AML-193 (cell line): ENCODE data around the gene ARF1.
A peak's percentile ranks its signal among the peaks of the same experiment; 100 is the strongest.
"Not testable (repeated sequence)": the region's sequence is repeated elsewhere in the genome, so short reads cannot be mapped to it uniquely, and the experiment has no call there.

Experiments used
- DNase-seq, 2 experiments: peaks; one replicate each; lab custom pipeline; 2025; lab: John Stamatoyannopoulos, UW

Gene ARF1

DNA sequence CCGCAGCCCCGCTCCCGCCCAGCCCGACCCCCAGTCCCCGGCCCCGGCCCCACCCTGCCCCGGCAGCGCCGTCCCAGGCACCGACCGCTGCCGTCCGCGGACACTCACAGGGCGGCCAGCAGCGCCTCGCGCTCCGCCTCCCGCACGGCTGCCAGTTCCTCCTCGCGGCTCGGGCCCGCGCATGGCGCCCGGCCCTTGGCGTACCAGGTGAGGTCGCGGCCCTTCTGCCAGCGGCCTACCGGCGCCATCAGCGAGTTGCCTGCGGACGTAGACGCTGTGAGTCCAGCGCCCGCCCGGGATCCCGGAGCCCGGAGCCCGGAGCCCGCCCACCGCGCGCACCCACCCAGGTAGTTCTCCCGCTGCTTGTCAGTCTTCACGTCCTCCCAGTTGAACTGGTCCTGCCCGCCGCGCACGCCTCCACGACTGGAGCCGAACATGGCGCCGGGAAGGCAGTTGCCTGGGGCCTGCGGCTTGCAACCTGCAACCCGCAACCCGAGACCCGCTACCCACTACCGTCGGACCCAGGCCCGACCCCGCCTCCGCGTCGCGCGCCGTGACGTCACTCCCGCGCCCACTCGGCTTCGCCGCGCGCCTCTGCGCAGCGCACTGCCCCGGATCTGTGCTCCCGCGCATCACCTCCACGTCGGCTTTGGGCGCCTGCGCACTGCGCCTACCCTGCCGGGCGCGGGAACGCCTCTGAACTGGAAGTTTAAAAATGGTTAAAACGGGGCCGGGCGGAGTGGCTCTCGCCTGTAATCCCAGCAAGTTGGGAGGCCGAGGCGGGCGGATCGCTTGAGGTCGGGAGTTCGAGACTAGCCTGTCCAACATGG lies 20.5 kb downstream of the ARF1 start, which contains the start of gene C1orf35:
Gene C1orf35 (minus strand): TSS at position 535 of the 830 bp plus-strand sequence. CDS start 98 bp downstream, at position 437.
- DNase-seq = peak; percentile 75 to 89

DNA sequence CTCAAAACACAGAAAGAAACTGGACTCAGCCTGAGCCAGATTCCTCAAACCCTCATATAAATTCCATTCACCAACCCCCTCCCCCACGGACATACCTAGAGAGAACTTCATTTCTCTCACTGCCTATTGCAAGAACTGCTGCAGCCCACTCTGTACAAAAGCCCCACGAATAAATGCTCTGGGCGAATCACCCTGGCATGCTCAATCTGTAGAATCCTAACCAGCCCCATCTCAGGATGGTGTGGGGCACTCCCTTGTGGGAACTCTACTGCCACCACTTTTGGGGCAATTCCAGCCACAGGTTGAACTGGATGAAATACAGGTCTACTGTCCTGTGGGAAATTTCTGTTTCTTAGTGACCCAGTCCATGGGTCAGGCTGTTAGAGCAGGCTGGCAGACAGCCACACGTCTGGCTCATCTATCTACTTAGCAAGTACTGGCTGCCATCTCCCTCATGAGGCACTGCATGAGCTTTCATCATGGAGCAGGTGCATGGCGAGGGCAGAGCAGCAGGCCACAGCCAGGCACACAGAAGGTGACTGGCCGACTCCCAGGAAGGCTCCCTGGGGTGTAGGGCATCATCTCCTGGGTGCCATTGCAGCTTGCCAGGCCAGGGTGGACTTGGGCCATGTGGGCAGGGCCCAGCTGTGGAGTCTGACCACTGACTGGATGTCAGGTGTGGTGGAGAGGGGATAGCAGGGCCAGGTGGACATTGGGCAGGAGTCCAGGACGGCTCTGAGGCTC lies 22.2 kb downstream of the ARF1 start:
- DNase-seq = no peak

DNA sequence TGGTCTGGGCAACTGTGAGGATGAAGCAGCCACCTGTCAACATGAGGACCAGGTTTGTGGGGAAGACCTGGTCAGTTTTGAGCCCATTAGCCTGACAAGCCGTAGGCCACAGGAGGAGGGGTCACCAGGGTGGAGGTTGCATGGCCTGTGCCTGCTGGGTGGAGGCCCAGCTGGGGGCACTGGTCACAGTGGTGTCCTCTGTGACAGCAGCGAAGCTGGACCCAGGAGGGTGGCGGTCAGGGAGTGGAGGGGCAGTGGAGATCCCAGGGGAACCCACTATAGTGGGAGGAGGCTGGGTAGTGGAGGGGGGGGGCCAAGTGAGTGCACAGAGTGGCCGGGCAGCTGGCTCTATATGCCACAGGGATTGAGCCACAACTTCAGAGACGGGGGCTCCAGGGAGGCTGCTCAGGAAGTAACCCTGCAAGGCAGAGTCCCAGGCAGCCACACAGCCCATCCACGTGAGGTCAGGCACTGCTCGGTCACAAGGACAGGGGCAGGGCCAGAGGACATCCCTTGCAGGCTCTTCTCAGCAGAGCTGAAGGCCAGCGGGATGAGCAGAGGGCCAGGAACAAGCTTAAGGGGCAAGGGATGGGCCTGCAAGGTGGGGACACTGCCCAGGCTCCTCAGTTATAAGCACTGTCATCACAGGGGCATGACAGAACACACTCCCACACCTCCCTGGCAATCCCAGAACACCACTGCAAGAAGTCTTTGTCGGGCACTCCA lies 22.9 kb downstream of the ARF1 start:
- no peak for DNase-seq

DNA sequence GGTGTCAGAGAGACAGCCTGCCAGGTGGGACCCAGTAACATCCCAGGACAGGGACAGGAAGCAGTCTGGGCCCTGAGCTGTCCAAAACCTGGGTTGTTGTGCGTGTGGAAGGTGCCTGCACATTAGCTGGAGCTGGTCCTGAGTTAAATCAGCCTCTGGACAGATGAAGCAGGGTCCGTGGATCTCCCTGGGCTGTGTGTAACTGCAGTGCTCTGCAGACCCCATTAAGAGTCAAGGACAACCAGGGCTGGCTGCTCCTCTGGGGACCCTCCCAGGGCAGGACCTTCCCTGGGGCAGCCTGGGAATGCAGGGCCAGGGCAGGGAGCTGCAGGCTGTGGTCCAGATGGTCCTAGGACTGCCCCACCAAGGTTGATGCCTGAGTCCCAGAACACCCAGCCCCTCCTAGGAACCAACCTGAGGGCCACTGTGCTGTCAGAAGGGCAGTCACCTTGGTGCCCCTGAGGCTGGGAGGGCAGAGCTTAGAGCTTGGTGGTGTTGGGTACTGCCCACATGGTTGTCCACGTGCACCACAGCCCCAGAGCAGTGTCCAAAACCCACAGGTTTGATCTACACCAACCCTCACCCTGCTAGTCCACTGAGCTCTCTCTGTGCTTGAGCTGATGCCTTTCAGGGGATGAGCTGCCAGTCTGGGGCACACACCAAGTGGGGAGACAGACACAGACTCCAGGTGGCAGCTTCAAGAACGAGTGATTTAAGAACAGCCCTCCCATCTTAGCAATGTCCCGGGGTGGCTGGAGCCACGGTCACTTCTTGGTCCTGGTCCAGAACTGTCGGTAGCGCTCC lies 23.7 kb downstream of the ARF1 start:
- no peak for DNase-seq

DNA sequence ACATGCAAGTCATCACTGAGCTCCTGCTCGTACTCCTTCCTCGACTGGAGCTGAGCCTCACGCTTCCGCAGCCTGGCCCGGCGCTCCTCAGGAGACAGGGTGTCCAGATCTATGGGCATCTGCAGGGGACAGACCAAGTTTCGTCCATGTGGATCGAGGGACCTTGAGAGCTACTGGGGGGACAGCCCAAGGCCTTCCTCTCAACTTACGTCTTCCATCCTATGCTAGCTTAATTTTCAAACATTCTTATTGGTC lies 24.2 kb downstream of the ARF1 start:
- DNase-seq = no peak

DNA sequence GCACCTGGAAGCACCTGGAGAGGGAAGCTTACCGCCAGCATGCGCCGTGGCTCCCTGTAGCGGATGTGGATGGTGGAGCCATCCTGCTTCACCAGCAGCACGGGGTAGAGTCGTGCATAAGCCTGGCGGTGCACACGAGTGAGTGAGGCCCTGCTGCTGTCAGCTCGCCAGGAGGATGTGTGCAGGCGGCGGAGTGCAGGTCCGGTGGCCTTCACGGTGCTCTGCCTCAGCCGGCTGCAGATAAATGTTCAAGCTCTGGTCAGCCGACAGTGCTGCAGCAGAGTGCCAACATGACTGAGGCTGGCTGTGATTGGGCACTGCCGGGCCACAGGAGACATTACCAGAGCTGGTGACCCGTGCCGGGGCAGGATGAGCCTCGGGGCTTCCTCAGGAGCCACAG lies 25.1 kb downstream of the ARF1 start:
- no peak for DNase-seq

DNA sequence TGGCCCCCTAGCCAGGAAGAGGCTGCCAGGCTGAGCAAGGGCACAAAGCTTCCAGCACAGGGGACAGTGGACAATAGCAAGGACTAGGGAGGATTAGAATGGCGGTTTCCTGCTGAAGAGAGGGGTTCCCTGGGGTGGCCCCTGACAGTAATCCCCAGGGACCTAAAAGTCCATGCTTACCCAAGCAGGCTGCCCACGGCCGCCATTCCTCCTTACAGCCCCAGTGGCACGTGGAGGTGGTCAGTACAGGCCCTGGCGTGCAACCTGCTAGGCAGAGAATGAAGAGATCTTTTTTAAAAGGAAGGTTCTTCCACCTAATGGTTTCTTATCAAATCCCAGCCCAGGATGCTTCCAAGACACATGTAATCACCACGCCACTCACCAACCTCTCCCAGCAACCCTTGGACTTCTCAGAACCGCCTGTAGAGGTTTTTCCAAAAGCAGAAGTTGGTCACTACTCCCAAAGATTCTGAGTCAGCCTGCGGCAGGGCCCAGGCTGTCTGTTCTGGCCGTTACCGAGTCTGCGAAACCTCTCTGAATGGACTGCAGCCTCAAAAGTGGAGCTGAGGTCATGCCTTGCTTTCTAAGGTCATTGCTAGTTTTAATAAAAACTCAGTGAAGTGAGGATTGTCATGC lies 25.7 kb downstream of the ARF1 start:
- peak in 1 of 2 experiments; percentile 2 for DNase-seq

DNA sequence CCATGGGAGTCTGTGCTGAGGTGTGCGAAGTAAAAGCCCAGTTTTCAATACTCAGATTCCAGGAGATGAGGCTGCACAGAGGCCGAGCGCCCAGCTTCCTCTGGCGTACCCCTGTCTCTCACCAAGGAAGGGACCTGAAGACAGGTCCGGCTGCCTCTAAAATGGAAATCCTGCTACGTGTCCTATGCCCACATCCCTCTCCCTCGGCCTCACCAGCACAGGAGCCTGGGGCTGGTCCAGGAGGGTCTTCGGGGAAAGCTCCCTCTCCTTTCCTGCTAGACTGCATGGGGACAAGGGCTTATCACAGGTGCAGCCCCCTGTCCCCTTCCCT lies 26.2 kb downstream of the ARF1 start:
- no peak for DNase-seq

DNA sequence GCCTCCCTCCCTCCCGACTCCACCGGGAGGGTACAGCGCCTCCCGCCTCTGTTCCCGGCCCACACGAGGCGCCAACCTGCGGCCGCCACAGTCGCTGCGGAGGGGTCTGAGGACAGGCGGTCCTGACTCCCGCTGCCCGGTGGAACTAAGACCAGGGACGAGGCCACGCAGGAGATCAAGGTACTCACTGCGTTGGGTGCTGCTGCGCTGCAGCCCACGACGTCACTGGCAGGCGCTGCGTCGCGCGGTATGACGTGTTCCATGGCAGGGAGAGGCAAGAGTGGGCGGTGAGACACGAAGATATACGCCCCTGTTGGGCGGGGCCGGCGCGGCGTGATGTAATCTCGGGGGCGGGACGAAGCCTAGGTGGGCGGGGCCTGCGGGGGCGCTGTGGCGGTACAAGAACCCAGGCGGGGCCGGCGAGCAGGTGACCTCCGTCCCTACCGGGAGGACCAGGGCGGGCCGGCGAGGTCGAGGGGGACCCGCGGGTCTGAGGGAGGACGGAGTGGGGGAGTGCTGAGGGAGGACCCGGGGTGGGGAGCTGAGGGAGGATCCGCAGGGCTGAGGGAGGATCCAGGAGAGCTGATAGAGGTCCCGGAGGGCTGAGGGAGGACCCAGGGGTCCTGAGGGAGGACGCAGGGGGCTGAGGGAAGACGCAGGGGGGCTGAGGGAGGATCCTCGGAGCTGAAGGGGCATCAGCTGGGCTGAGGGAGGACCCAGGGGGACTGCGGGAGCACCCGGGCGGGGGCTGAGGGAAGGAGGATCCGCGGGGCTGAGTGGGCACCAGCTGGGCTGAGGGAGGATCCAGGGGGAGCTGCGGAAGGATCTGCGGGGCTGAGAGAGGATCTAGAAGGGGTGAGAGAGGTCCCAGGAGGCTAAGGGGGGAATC lies 26.8 kb downstream of the ARF1 start, which contains the start of gene MRPL55:
Gene MRPL55 (minus strand): TSS at position 227 of the 889 bp plus-strand sequence. CDS start 1,039 bp downstream, outside the sequence.
- peak; percentile 89 to 90 for DNase-seq

DNA sequence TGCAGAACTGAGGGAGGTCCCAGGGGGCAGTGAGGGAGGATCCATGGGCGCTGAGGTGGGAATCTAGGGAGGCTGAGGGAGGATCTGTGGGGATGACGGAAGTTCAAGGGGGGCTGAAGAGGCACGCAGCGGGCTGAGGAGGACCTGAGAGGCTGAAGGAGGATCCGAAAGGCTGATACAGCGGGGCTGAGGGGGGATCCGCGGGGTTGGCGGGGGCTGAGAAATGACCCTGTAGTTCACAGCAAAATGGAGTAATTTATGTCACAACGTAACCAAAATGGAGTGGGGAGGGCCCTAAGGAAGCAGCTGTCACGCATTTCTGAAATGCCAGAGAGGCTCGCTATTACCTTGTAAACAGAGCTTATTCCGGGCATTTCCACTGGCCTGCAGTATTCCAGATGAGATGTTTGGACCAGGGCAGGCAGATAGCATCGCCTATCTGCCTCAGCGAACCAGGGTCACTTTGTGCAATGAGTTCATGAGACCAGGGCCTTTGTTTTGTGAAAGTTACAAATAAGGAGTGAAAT lies 27.5 kb downstream of the ARF1 start:
- no peak for DNase-seq

DNA sequence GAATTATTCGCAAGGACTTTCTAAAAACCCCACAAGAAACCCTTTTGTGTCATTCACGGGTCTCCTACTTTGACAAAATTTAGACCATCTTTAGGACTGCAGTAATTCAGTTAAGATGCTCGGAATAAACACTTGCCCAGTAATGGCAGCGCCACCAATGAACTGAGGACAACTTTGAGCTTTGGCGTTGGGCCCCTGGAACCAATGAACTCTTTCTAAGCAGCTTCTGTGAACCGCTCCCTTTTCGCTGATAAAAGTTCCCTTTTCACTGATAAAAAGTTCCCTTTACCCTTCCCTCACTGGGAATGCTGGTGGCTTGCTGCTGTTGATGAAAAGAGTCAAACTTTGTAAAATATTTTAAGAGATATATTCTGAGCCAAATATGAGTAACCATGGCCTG lies 28.0 kb downstream of the ARF1 start:
- no peak for DNase-seq

DNA sequence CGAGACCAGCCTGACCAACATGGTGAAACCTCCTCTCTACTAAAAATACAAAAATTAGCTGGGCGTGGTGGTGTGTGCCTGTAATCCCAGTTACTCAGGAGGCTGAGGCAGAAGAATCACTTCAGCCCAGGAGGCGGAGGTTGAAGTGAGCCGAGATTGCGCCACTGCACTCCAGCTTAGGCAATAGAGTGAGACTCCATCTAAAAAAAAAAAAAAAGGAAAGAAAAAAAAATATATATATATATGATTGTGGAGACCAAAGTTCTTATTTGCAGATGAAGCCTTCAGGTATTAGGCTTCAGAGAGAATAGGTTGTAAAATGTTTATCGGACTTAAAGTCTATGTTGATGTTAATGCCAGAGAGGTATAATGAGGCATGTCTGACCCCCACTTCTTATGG lies 28.8 kb downstream of the ARF1 start:
- not testable (repeated sequence) for DNase-seq

DNA sequence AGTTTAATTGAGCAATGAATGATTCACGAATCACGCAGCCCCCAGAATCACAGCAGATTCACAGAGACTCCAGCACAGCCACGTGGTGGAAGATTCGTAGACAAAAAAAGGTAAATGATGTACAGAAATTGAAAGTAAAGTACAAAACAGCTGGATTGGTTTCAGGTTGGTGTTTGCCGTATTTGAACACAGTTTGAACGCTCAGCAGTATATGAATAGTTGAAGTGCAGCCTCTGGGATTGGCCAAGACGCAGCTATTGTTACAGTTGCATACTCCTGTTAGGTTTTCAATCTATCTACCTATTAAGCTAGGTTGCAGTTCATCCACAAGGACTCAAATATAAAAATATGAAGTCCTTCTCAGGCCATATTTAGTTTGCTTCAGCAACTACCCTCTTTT lies 29.7 kb downstream of the ARF1 start:
- no peak for DNase-seq

DNA sequence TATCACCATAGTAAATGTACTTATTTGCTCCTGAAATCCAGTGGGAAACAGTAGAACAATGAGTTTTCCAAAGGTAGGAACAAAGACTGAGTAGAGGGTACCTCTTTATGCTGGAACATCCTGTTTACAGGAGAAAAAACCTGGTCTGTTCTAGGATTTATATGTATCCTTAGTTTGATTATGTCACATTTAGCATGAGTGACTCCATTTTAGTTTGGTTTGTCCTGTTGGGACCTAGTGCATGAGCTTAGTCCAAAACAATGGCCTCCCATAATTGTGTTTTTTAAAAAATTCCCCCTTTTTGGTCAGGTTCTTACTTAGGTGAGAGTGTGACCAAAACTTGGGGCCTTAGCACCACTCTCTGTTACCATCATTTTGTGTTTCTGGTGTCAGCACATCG lies 30.1 kb downstream of the ARF1 start:
- DNase-seq = no peak

DNA sequence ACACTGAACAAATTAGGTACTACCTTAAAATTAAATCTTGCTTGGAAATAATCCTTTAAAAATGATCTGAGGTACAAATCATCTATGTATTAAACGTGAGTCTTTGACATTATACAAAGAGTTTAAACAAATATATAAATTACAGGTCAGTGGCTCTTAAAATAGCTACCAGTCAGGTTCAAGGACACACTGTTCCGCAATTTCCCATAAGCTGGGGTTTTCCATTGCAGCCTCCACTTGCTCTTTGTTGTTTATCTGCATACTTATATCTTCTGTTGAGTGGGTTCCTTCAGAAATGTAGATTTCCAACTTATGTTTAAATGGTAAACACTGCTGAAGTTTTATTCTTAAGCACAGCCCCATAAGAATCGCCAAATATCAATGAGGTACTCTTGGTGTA lies 32.3 kb downstream of the ARF1 start:
- no peak for DNase-seq

DNA sequence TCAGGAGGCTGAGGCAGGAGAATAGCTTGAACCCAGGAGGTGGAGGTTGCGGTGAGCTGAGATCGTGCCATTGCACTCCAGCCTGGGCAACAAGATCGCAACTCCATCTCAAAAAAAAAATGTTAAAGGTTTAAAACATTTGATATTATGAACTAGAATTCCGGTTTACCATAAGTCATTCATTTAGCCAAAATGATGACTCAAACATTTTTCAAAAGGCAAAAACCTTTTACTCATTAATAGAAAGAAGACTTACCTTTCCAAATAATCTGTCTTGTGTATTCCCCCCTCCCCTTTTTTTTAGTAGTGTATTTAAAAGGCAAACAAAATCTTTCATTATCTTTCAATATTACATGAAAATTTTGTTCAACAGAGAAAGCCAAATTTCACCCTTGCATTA lies 34.8 kb downstream of the ARF1 start:
- no peak for DNase-seq

DNA sequence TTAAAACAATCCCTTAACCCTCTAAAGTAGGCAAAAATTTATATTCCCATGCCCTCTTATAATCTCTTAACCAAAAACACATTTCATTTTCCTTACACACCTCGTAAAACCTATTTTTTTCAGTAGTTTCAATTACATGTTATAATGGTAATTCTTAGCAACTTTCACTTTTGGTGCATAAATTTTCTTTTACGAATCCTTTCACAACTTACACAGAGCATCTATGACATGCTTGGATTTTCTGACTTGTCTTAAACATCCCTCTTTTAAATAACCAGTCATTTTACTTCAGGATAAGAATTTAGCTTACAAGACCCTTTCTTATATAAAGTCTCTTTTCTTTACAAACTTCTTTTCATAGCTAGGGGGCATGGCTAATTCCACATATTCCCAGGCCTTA lies 35.5 kb downstream of the ARF1 start:
- DNase-seq = no peak

DNA sequence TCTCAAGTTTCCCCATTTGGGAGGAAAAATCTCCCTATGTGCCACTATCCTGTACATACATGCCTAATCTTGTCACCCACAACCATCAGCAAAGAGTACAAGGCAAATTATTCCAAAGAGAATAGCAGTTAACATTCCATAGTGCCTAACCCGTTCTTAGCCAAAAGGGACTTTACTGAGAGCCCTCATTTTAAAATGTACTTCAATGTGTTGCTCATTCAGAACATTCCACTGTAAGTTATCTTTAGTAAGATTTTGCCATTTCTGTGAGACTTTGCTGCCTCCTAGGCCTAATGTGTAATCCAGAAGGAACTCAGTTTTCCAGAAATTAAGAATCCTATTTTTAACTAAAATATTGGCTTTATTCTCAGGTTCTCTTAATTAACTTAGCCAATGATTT lies 37.8 kb downstream of the ARF1 start:
- no peak for DNase-seq

DNA sequence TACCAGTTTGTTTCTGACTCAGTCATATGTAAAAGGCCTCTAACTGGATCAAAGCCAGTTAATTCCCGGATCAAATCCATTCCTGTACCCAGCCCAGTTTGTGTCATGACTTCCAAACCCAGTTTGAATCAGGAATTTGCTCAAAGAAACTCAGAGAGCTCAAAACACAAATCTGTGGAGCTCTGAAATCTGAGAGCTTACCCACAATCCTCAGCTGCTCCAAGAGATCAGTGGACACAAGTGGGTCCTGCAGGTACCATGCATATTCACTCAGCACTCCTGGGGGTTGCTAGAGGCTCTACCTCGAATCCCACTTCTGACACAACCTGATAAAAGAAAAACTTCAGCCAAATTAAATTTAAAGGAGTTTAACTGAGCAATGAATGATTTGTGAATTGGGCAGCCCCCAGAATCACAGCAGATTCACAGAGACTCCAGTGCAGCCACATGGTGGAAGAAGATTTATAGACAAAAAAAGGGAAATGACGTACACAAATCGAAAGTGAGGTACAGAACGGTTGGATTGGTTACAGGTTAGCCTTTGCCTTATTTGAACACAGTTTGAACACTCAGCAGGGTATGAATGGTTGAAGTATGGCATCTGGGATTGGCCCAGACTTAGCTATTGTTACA lies 38.5 kb downstream of the ARF1 start:
- no peak for DNase-seq

DNA sequence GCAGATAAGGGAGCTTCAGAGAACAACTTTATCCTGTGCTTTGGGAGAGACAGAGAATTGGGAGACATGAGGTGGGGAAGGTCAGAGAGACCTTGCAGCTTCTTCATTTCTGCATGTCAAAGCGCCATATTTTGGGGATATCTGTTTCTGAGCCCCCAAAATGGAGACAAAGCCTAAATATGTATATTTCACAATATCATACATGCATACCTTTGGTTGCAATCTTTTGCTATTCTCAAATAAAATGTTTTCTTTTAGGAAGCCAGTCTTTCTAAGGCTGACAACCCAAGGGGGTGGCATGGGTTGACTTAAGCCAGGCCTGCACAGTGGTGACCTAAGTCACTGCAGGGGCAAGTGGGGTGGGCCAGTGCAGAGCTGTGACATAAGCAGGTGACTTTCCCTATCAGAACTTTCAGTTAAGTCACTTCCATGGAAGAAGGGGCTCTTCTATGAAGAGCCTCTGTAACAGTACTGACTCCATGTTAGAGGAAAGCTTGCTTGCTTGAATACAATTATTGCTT lies 40.5 kb downstream of the ARF1 start:
- no peak for DNase-seq
